ENCODE data around the gene A1CF.

GRCh38 chr10:50830066-50830465, 55.4 kb downstream of the A1CF start:
- TF ChIP-seq EZH2 (optimal IDR thresholded peaks at IDR 0.05; ENCODE audit: low read depth, low read length) (no peak), CTCF (IDR thresholded peaks at IDR 0.05; ENCODE audit: low read length) (no peak), EZH2phosphoT487 (IDR thresholded peaks at IDR 0.05; ENCODE audit: low read length) (no peak)
